Naive B cell (primary cell): ENCODE data around the gene ZNF10. TPM values are rescaled to one million over a fixed set of nuclear protein-coding genes. Genes with fewer than 3 reads are reported as not detected.

Experiments
- ATAC-seq, 2 donors: fragments of 150-1000 bp; cut with Tn5 transposase; 2 replicates each; pipeline ENCODE4 v1.10.0; 2021; ENCODE audit warnings: low read depth in 2 of 2, mild to moderate bottlenecking in 2 of 2, moderate library complexity in 2 of 2
- DNase-seq: peaks from one replicate; pipeline ENCODE4 v3.0.0; 2022
- H3K27ac Mint-ChIP-seq, 6 donors: one replicate each; pipeline ENCODE4 v1.8.0; 2020 to 2022; ENCODE audit warnings: mild to moderate bottlenecking in 6 of 6, mixed read lengths in 6 of 6, moderate library complexity in 5 of 6, inconsistent platforms in 2 of 6
- H3K27me3 Mint-ChIP-seq, 3 donors: one replicate each; pipeline ENCODE4 v1.8.0; 2021 to 2022; ENCODE audit warnings: mixed read lengths in 3 of 3, mild to moderate bottlenecking in 1 of 3
- H3K36me3 Mint-ChIP-seq, 2 donors: one replicate each; pipeline ENCODE4 v1.8.0; 2020 to 2022; ENCODE audit warnings: mixed read lengths in 2 of 2, inconsistent platforms in 1 of 2, mild to moderate bottlenecking in 1 of 2
- H3K4me1 Mint-ChIP-seq, 3 donors: one replicate each; pipeline ENCODE4 v1.8.0; 2020 to 2022; ENCODE audit warnings: mixed read lengths in 3 of 3, inconsistent platforms in 1 of 3, mild to moderate bottlenecking in 1 of 3, moderate library complexity in 1 of 3
- H3K4me3 Mint-ChIP-seq, 8 donors: one replicate each; pipeline ENCODE4 v1.8.0; 2020 to 2022; ENCODE audit warnings: mild to moderate bottlenecking in 8 of 8, mixed read lengths in 8 of 8, moderate library complexity in 8 of 8, inconsistent platforms in 2 of 8
- H3K9me3 Mint-ChIP-seq, 7 donors: one replicate each; pipeline ENCODE4 v1.8.0; 2020 to 2022; ENCODE audit warnings: mixed read lengths in 7 of 7, mild to moderate bottlenecking in 5 of 7, inconsistent platforms in 2 of 7, moderate library complexity in 1 of 7
- polyA plus RNA-seq, 6 donors: library from polyadenylated mRNA; unstranded; fragments of 300-500 nt; fragmentation: Illumina TruSeq; gene quantifications; one replicate each; pipeline ENCODE4 v1.2.3, GENCODE V29; 2021; ENCODE audit warnings: low read depth in 6 of 6

Gene ZNF10
- polyA plus RNA-seq, 6 donors from 2014 or later = 8.3 to 25.5 (median 20.9) TPM

DNA sequence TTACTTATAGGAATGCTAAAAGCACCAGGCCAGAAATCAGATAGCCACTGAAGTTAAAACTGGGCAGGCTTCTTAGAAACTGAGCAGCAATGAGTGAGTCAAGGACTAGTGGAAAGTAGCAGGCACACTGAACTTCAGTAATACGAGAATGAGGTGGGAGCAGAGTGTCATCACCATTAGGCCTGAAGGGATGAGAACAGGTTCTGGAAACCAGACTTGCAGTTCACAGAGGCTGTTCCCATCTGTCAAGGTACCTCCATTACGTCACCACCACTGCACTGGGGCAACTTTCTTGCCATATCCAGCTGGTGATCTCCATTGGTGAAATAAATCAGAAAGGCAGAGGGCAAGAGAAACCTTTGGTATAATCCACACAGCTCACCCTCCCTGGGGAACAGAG is 15.6 kb downstream of the ZNF10 start:
- no peak for DNase-seq
- no peaks in the 10 kb centered on the region for H3K27me3 Mint-ChIP-seq
- ATAC-seq = no peak
- no peak overlapping the region for H3K4me3 Mint-ChIP-seq
- H3K36me3 Mint-ChIP-seq = peaks cover 69 to 70% of the 10 kb centered on the region in 2 donors
- H3K9me3 Mint-ChIP-seq = peaks cover 16 to 85% (median 71%) of the 10 kb centered on the region in 7 donors
- H3K27ac Mint-ChIP-seq = no peak overlapping the region
- H3K4me1 Mint-ChIP-seq = no peaks in the 10 kb centered on the region

DNA sequence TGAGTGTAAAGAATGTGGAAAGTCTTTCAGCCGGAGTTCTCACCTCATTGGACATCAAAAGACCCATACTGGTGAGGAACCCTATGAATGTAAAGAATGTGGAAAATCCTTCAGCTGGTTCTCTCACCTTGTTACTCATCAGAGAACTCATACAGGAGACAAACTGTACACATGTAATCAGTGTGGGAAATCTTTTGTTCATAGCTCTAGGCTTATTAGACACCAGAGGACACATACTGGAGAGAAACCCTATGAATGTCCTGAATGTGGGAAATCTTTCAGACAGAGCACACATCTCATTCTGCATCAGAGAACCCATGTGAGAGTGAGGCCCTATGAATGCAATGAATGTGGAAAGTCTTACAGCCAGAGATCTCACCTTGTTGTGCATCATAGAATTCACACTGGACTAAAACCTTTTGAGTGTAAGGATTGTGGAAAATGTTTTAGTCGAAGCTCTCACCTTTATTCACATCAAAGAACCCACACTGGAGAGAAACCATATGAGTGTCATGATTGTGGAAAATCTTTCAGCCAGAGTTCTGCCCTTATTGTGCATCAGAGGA is 25.8 kb downstream of the ZNF10 start:
- Mint-ChIP-seq H3K27ac (no peak overlapping the region), H3K36me3 (peaks cover 78 to 89% of the 10 kb centered on the region in 2 donors), H3K9me3 (peaks cover 22 to 97% (median 87%) of the 10 kb centered on the region in 7 donors), H3K27me3 (no peaks in the 10 kb centered on the region), H3K4me1 (no peaks in the 10 kb centered on the region), H3K4me3 (peak overlapping the region in 1 of 8 donors; percentile 5)
- DNase-seq (no peak), ATAC-seq (no peak)

DNA sequence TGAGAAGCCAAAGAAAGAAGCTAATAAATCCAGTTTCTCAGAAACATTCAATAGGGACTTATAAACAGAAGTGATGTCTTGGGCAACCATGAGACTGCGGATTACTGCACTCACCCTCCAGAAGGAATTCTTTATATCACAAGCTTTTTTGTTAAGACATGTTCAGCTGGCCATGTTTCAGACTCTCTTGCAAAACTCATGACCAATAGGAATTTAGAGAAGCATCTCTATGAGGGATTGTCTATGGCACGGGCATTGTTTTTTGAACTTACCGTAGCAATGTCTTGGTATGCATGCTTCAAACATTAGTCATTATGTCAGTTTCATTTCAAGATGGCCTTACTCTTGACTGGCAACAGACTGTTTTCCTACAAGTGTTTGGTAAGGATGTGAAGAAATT is 35.3 kb downstream of the ZNF10 start:
- ATAC-seq = no peak
- Mint-ChIP-seq H3K27ac (no peak overlapping the region), H3K27me3 (no peaks in the 10 kb centered on the region), H3K4me3 (no peak overlapping the region), H3K9me3 (peaks cover 0 to 92% (median 68%) of the 10 kb centered on the region in 7 donors), H3K4me1 (no peaks in the 10 kb centered on the region), H3K36me3 (peaks cover 11% of the 10 kb centered on the region in 2 donors)
- no peak for DNase-seq

DNA sequence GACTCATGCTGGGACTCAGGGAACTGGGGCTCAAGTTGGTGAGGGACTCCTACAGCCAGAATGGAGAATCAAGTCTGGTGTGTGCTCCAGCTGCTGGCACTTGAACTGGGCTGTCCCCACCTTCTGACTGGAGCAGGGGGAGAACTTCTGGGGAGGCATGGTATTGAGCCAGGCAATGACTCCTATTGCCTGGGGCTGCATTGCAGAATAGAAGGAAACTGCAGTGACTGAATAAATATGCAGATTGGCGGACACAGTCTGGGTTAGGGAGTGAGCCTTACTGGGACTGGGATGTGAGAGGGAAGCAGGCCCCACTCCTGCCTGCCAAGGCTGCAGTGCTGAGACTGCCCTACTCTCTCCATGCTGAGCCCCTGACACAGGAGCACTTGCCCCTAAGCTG is 42.1 kb downstream of the ZNF10 start:
- H3K4me1 Mint-ChIP-seq = no peaks in the 10 kb centered on the region
- H3K27ac Mint-ChIP-seq = no peak overlapping the region
- H3K27me3 Mint-ChIP-seq = peaks cover 0 to 17% (median 16%) of the 10 kb centered on the region in 3 donors
- ATAC-seq (no peak), DNase-seq (no peak)
- H3K36me3 Mint-ChIP-seq = peaks cover 0 to 32% of the 10 kb centered on the region in 2 donors
- peaks cover 10 to 89% (median 63%) of the 10 kb centered on the region in 7 donors for H3K9me3 Mint-ChIP-seq
- no peak overlapping the region for H3K4me3 Mint-ChIP-seq

DNA sequence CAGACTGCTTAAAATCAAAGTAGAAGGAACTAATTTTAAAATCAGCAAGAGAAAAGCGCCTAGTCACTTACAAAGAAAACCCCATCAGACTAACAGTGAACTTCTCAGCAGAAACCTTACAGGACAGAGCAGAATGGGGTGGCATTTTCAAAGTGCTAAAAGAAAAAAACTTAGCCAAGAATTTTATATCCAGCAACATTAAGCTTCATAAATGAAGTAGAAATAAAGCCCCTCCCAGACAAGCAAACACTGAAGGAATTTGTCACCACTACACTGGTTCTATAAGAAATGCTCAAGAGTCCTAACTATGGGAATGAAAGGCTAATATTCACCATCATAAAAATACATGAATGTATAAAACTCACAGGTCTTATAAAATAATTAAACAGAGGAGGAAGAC is 44.5 kb downstream of the ZNF10 start:
- ATAC-seq = no peak
- no peaks in the 10 kb centered on the region for H3K4me1 Mint-ChIP-seq
- H3K36me3 Mint-ChIP-seq = peaks cover 7 to 42% of the 10 kb centered on the region in 2 donors
- no peak overlapping the region for H3K4me3 Mint-ChIP-seq
- peaks cover 0 to 17% (median 16%) of the 10 kb centered on the region in 3 donors for H3K27me3 Mint-ChIP-seq
- H3K9me3 Mint-ChIP-seq = peaks cover 17 to 81% (median 63%) of the 10 kb centered on the region in 7 donors
- no peak overlapping the region for H3K27ac Mint-ChIP-seq
- DNase-seq = no peak

DNA sequence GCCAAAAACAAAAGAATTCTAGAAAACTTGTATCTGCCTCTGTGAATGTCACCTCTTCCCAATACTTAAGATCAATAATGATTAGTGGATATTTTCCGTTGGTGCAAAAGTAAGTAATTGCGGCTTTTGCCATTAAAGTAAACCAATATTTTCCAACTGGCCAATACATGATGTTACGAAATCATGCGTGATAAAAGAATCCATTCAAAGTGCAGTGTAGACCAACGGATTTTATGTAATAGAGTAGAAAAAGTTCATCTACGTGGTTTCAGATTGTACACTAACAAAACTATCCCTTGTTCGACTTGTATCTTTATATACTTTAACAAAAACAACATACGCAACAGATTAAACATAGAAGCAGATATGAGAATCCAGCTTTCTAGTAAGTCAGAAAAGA is 50.2 kb downstream of the ZNF10 start:
- peaks cover 0 to 5% (median 0%) of the 10 kb centered on the region in 3 donors for H3K27me3 Mint-ChIP-seq
- H3K4me1 Mint-ChIP-seq = peaks cover 27 to 34% (median 31%) of the 10 kb centered on the region in 3 donors
- H3K4me3 Mint-ChIP-seq = peak overlapping the region in 2 of 8 donors; percentile 59 to 94
- ATAC-seq (no peak), DNase-seq (no peak)
- H3K36me3 Mint-ChIP-seq = peaks cover 45 to 63% of the 10 kb centered on the region in 2 donors
- peaks cover 23 to 71% (median 63%) of the 10 kb centered on the region in 7 donors for H3K9me3 Mint-ChIP-seq
- peak overlapping the region in 1 of 6 donors; percentile 96 for H3K27ac Mint-ChIP-seq

DNA sequence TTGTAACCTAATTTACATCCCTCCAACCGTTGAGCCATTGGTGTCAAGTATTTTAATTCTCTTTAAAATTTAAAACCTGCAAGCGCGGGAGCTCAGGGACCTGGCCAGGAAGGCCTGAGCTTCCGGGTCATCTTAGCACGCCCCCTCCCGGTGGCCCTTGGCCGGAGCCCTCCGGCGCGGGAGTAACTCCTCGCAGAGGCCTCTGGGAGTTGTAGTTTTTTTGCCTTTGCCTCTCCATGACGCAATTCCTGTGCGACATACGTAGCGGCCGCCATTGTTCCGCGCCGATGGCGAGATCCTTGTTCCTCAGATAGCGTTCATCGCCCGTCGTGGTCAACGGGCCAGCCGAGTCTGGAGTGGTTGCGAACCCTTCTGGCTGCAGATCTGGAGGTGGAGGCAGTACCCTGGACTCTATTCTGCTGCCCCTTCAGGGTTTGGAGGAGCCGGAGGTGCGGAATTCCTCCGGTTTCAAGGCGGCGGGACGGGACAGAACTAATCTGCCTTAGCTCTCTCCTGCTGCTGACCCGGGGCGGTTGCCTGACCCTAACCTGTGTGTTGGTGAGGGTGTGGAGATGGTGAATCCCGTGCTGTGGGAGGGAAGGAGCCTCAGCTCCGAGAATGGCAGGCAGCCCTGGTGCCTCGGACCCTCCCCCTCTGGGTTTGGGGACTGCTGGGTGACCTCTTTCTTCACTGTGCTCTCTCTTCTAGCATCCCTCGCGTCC is 51.0 kb downstream of the ZNF10 start, which contains the start of gene ZNF268:
Gene ZNF268, plus strand, starts transcription at position 258 of the 722 bp plus-strand sequence. CDS start 503 bp downstream, outside the sequence.
- peaks cover 0 to 5% (median 0%) of the 10 kb centered on the region in 3 donors for H3K27me3 Mint-ChIP-seq
- peak; percentile 89 for DNase-seq
- H3K36me3 Mint-ChIP-seq = peaks cover 50 to 61% of the 10 kb centered on the region in 2 donors
- peak; percentile 92 to 94 for ATAC-seq
- H3K4me3 Mint-ChIP-seq = peak within 1 kb of the TSS; percentile 92 to 98 (median 96)
- peaks cover 28 to 36% (median 32%) of the 10 kb centered on the region in 3 donors for H3K4me1 Mint-ChIP-seq
- peaks cover 24 to 71% (median 62%) of the 10 kb centered on the region in 7 donors for H3K9me3 Mint-ChIP-seq
- peak within 1 kb of the TSS; percentile 83 to 98 (median 96) for H3K27ac Mint-ChIP-seq

DNA sequence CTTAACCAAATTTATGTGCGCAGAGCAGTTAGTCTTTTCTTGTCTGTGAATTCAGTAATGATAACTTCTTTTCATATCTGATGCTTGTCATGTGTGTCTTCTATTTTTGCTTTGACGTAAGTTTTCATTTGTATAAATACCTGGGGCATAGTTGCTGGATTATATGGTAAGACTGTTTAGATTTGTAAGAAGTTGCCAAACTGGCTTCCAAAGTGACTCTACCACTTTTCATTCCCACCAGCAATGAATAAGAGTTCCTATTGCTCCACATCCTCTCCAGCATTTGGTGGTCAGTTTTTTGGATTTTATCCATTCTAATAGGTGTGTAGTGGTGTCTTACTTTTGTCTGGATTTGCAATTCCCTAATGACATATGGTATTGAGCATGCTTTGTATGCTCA is 59.7 kb downstream of the ZNF10 start:
- DNase-seq = no peak
- ATAC-seq = no peak
- H3K27me3 Mint-ChIP-seq = no peaks in the 10 kb centered on the region
- H3K9me3 Mint-ChIP-seq = peaks cover 19 to 98% (median 86%) of the 10 kb centered on the region in 7 donors
- peak overlapping the region in 2 of 8 donors; percentile 20 to 71 for H3K4me3 Mint-ChIP-seq
- H3K4me1 Mint-ChIP-seq = peaks cover 5 to 12% (median 7%) of the 10 kb centered on the region in 3 donors
- H3K36me3 Mint-ChIP-seq = peaks cover 97 to 98% of the 10 kb centered on the region in 2 donors
- no peak overlapping the region for H3K27ac Mint-ChIP-seq

DNA sequence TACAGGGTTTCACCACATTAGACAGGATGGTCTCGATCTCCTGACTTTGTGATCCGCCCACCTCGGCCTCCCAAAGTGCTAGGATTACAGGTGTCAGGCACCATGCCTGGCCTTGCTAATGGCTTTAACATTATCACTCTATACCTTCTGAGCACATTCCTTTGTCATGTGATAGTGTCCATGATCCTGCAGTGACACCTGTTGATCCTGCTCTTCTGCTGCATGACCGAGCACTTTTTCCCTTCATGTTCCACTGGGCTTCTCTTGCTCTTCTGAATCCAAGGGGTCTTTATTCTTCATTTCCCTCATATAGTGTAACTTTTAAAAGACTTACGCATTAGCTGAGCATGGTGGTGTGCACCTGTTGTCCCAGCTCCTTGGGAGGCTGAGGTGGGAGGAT is 62.4 kb downstream of the ZNF10 start:
- peaks cover 18 to 83% (median 76%) of the 10 kb centered on the region in 7 donors for H3K9me3 Mint-ChIP-seq
- peak overlapping the region in 1 of 8 donors; percentile 82 for H3K4me3 Mint-ChIP-seq

DNA sequence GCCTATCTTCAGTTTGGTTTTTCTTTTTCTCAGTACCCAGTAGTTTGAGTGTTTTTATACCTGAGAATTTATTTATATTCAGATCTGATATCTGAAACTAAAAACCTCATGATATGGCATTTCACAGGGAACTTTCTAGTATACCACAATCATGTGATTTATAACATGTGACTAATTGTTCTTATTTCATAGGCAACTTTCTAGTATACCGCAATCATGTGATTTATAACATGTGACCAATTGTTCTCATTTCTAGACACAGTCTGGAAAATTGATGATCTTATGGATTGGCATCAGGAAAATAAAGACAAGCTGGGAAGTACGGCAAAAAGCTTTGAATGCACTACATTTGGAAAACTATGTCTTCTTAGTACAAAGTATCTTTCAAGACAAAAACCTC is 71.5 kb downstream of the ZNF10 start:
- peaks cover 13 to 77% (median 66%) of the 10 kb centered on the region in 7 donors for H3K9me3 Mint-ChIP-seq
- no peak overlapping the region for H3K4me3 Mint-ChIP-seq
- no peak for DNase-seq
- H3K36me3 Mint-ChIP-seq = peaks cover 41 to 50% of the 10 kb centered on the region in 2 donors
- ATAC-seq = no peak
- no peaks in the 10 kb centered on the region for H3K4me1 Mint-ChIP-seq
- H3K27ac Mint-ChIP-seq = no peak overlapping the region
- no peaks in the 10 kb centered on the region for H3K27me3 Mint-ChIP-seq

More for the DNA sequence above, 62.4 kb downstream of the ZNF10 start:
- peaks cover 83 to 85% of the 10 kb centered on the region in 2 donors for H3K36me3 Mint-ChIP-seq
- no peak for ATAC-seq
- no peak for DNase-seq
- no peaks in the 10 kb centered on the region for H3K27me3 Mint-ChIP-seq
- H3K4me1 Mint-ChIP-seq = peaks cover 0 to 6% (median 0%) of the 10 kb centered on the region in 3 donors
- H3K27ac Mint-ChIP-seq = peak overlapping the region in 1 of 6 donors; percentile 72

DNA sequence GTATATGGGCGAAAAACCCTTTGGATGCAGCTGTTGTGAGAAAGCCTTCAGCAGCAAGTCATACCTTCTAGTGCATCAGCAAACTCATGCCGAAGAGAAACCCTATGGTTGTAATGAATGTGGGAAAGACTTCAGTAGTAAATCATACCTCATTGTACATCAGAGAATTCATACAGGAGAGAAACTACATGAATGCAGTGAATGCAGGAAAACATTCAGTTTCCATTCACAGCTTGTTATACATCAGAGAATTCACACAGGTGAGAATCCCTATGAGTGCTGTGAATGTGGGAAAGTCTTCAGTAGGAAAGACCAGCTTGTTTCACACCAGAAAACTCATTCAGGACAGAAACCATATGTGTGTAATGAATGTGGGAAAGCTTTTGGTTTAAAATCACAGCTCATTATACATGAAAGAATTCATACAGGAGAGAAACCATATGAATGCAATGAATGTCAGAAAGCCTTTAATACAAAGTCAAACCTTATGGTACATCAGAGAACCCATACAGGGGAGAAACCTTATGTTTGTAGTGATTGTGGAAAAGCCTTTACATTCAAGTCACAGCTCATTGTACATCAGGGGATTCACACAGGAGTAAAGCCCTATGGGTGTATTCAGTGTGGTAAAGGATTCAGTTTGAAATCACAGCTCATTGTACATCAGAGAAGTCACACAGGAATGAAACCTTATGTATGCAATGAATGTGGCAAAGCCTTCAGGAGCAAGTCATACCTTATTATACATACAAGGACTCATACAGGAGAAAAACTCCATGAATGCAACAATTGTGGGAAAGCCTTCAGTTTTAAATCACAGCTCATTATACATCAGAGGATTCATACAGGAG is 72.3 kb downstream of the ZNF10 start:
- Mint-ChIP-seq H3K36me3 (peaks cover 41 to 50% of the 10 kb centered on the region in 2 donors), H3K4me1 (no peaks in the 10 kb centered on the region), H3K27me3 (no peaks in the 10 kb centered on the region), H3K9me3 (peaks cover 13 to 83% (median 74%) of the 10 kb centered on the region in 7 donors), H3K27ac (peak overlapping the region in 3 of 6 donors; percentile 53 to 82 (median 66)), H3K4me3 (peak overlapping the region in 2 of 8 donors; percentile 13 to 22)
- DNase-seq = no peak
- no peak for ATAC-seq

DNA sequence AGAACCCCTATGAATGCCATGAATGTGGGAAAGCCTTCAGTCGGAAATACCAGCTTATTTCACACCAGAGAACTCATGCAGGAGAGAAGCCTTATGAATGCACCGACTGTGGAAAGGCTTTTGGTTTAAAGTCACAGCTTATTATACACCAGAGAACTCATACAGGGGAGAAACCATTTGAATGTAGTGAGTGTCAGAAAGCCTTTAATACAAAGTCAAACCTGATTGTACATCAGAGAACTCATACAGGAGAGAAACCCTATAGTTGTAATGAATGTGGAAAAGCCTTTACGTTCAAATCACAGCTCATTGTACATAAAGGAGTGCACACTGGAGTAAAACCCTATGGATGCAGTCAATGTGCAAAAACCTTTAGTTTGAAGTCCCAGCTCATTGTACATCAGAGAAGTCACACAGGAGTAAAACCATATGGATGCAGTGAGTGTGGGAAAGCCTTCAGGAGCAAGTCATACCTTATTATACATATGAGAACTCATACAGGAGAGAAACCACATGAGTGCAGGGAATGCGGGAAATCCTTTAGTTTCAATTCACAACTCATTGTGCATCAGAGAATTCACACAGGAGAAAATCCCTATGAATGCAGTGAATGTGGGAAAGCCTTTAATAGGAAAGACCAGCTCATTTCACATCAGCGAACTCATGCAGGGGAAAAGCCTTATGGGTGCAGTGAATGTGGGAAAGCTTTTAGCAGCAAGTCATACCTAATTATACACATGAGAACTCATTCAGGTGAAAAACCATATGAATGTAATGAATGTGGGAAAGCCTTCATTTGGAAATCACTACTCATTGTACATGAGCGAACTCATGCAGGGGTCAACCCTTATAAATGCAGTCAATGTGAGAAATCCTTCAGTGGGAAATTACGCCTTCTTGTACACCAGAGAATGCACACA is 73.2 kb downstream of the ZNF10 start:
- H3K27ac Mint-ChIP-seq = peak overlapping the region in 3 of 6 donors; percentile 53 to 82 (median 66)
- peaks cover 13 to 92% (median 83%) of the 10 kb centered on the region in 7 donors for H3K9me3 Mint-ChIP-seq
- ATAC-seq (no peak), DNase-seq (no peak)
- no peaks in the 10 kb centered on the region for H3K27me3 Mint-ChIP-seq
- H3K4me1 Mint-ChIP-seq = no peaks in the 10 kb centered on the region
- H3K36me3 Mint-ChIP-seq = peaks cover 41 to 50% of the 10 kb centered on the region in 2 donors
- peak overlapping the region in 1 of 8 donors; percentile 13 for H3K4me3 Mint-ChIP-seq
